Activated CD4-positive, alpha-beta T cell treated with anti-CD3 and anti-CD28 coated beads for 1 hour (primary cell): Measurements from ENCODE around the gene SRSF11.

ENCODE experiments used
- DNase-seq: peaks from one replicate; pipeline ENCODE4 v3.0.0-alpha.2; 2020

SRSF11 gene

DNA sequence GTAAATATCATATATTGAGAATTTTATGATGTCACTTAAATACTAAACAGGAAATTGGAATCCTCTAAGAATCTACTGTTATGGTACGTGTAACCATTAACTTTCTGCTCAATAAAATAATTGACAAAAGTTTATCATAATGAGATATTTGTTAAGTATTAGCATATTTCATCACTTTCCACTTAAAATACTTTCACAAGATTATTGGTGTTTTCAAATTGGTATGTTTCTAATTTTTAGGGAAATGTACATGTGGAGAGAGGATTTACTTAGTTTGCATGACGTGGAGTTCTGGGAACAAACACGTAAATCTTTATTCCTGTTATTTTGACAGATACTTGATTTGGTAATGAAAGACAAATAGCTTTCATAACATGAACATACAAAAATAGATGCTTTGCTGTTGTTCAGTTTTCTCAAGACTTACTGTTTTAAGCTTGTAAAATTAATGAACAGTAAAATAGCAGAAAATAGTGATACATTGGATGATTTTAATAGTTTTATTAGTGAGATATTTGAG lies 1.6 kb downstream of the SRSF11 start:
- no peak for DNase-seq

- DNase-seq: no peak
Observed at GRCh38 chr1:70224954-70225353, 3.8 kb downstream of the SRSF11 start.

GRCh38 chr1:70227439-70227838 lies 6.3 kb downstream of the SRSF11 start:
- DNase-seq: no peak

- DNase-seq: no peak
Observed at GRCh38 chr1:70228670-70229069, 7.5 kb downstream of the SRSF11 start.

DNA sequence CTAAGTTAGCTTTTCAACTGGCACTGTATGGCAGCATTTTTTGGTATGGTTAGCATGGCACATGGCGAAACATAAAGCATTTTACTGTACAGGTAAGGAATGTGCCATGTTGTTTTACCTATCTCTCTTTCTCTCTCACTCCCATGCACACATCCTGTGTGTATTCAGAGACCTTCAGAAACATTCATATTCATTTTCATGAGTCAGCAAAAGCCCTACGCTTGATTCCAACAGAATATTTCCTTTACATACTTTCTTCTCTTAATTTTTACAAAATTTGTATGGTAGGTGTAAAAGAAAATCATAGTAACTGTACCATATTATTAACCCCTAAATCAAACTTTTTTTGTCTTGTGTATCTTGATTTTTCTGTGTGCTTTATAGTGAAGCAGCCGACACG lies 10.3 kb downstream of the SRSF11 start:
- no peak for DNase-seq

GRCh38 chr1:70234733-70235132 lies 13.6 kb downstream of the SRSF11 start:
- DNase-seq: no peak

DNA sequence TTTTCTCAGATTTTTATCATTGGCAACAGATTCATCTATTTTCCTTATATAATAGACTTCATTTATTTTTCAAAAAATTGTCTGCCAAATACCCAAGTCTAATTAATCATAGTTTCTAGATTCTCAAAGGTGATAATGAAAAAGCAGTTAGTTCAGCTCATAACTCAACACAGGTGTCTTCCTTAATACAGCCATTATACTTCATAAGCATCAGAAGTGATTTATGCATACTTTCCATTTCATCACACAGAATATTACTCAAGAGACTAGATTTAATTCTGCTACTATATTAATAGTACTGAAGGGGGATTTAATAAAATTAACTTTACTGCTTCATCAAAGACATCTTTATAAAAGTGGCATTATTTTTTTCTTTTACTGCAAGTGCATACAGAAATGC lies 18.8 kb downstream of the SRSF11 start:
- DNase-seq: no peak

DNA sequence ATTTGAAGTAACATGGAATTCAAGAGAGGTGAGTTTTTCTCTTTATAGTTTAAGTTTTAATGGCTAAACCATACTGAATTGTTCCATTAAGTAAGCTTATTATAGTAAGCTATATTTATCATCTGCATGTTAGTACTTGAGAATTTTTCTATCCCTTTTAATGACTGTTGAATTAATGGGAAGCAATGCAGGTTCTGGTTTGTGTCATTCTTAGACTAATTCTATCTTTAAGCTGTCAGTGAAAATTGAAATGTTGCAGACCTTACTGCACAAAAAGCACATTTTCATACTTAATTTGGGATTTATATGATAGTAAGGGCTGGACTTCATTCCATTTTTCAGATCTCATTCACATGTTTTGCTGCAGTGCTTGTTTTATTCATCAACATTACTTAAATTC lies 25.9 kb downstream of the SRSF11 start:
- no peak for DNase-seq

GRCh38 chr1:70247768-70248167 lies 26.6 kb downstream of the SRSF11 start:
- DNase-seq: no peak

DNA sequence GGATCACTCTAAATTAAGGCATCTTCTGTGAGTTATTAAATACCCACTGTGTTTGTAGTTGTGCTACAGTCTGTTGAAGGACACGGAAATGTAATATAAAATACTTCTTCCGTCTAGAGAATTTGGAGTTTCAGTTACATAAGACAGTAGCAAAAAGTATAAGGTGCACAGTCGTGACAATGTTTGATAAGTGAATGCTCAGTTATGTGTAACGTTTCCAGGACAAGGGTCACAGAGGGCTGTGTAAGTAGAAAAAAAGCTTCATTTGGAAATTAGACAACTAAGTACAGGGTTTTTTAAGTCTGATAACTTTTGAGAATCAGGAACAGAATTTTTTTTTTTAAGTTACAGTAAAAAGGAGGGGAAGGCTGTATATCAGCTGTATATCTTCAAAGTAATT lies 27.5 kb downstream of the SRSF11 start:
- no peak for DNase-seq

- no peak for DNase-seq
Observed at GRCh38 chr1:70256664-70257063, 35.5 kb downstream of the SRSF11 start.

GRCh38 chr1:70264839-70265238 lies 43.7 kb downstream of the SRSF11 start:
- DNase-seq: no peak

GRCh38 chr1:70265946-70266345 lies 44.8 kb downstream of the SRSF11 start:
- DNase-seq: no peak

DNA sequence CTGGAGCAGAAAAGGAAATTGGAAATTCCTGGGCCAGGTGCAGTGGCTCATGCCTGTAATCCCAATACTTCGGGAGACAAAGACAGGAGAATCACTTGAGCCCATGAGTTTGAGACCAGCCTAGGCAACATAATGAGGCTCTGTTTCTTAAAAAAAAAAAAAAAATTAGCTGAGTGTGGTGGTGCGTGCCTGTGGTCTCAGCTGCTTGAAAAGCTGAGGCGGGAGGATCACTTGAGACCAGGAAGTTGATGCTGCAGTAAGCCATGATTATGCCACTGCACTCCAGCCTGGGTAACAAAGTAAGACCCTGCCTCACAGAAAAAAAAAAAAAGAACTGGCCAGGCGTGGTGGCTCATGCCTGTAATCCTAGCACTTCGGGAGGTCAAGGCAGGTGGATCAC lies 56.7 kb downstream of the SRSF11 start:
- no peak for DNase-seq

- DNase-seq: no peak
Observed at GRCh38 chr1:70278710-70279109, 57.5 kb downstream of the SRSF11 start.

DNA sequence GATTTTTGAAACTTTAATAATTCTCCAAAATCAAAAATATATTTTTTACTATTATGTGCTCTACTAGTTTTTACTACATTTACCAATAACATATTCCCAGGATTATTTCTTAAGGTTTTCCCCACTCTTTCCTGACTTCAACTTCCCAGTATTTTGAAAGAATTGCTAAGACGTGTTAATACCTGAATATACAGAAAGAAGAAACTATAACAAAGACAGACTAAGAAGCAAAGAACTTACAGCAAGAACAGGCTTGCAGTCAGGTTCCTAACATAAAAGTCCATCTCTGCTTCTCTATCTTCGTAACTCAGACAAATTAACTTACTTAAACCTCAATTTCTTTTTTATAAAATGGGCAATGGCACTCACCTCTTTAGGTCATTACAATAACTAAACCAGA lies 63.2 kb downstream of the SRSF11 start:
- no peak for DNase-seq

- DNase-seq: no peak
Observed at GRCh38 chr1:70286453-70286852, 65.3 kb downstream of the SRSF11 start.

- DNase-seq: no peak
Observed at GRCh38 chr1:70288166-70288565, 67.0 kb downstream of the SRSF11 start.

GRCh38 chr1:70290218-70290617 lies 69.0 kb downstream of the SRSF11 start:
- no peak for DNase-seq

- no peak for DNase-seq
Observed at GRCh38 chr1:70293186-70293843, 72.1 kb downstream of the SRSF11 start.

DNA sequence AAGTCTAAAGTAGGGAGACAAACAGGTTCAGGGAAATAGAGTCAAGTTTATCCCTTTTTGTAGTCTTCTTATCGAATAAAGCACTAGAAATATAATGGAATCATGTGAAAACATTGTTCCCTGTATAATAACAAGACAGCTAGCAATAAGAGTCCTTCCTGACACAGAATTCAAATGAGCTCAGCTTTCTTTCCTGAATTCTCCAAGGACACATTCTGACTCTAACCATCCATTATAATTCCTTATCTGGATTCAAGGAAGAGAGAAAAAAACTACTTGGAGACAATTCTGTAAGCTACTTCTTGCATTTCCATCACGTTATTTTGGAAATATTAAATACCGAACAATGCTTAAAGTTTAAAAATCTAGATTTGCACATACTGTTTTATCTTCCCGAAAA lies 74.6 kb downstream of the SRSF11 start:
- DNase-seq: no peak

DNA sequence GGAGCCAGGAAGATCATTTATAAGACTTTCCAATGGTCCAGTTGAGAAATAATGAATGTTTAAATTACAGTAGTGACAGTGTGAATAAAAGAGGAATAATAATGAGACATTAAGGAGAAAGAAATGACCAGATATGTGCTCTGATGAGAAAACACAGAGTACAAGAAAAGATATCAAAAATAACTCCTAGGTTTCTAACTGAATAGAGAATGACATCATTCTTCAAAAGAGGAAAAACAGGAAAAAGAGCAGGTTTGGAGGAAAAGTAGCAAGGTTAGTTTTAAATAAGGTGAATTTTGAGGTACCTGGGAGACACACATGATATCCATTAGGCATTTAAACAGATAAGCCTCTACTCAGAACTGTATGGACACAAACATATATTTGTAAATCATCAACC lies 78.3 kb downstream of the SRSF11 start:
- DNase-seq: no peak
